SU-DHL-6 (cell line): ENCODE data around the gene UBE3B.
A peak's percentile ranks its signal among the peaks of the same experiment; 100 is the strongest.
"Not testable (repeated sequence)": the region's sequence is repeated elsewhere in the genome, so short reads cannot be mapped to it uniquely, and the experiment has no call there.

ENCODE experiments used
- H2AFZ ChIP-seq: fragments of 200-600 bp; sonication (generic); 2 replicates; pipeline ENCODE4 v1.6.1; 2014; ENCODE audit warnings: low read depth, mild to moderate bottlenecking, moderate library complexity, mixed read lengths, antibody characterized with exemption, low read length; ENCODE audit not compliant: severe bottlenecking
- H3F3A ChIP-seq: fragments of 200-600 bp; shearing (Covaris generic); 2 replicates; pipeline ENCODE4 v1.6.0; 2016; ENCODE audit warnings: antibody characterized with exemption, mild to moderate bottlenecking; ENCODE audit not compliant: insufficient read depth
- H3K27ac ChIP-seq: fragments of 200-600 bp; sonication (generic); 2 replicates; pipeline ENCODE4 v1.5.1; 2016; ENCODE audit warnings: low read depth, mild to moderate bottlenecking, low read length, moderate library complexity, mixed read lengths
- H3K27me3 ChIP-seq: fragments of 200-600 bp; sonication (generic), shearing (Covaris generic); 2 replicates; pipeline ENCODE4 v1.6.0; 2014; ENCODE audit warnings: mild to moderate bottlenecking, low read length
- H3K36me3 ChIP-seq: fragments of 200-600 bp; sonication (generic); 2 replicates; pipeline ENCODE4 v1.6.1; 2014; ENCODE audit warnings: mild to moderate bottlenecking, low read length, mixed read lengths
- H3K4me2 ChIP-seq: fragments of 300-600, 200-600 bp; shearing (Covaris generic), sonication (generic); 2 replicates; pipeline ENCODE4 v1.6.0; 2014; ENCODE audit warnings: low read length, low read depth, mild to moderate bottlenecking; ENCODE audit not compliant: poor library complexity, severe bottlenecking
- H3K4me3 ChIP-seq: fragments of 200-600 bp; sonication (generic); 2 replicates; pipeline ENCODE4 v1.5.1; 2014; ENCODE audit warnings: antibody characterized with exemption, low read length, mild to moderate bottlenecking, mixed read lengths; ENCODE audit not compliant: insufficient read depth, poor library complexity, severe bottlenecking
- H3K79me2 ChIP-seq: fragments of 200-600 bp; sonication (generic); 2 replicates; pipeline ENCODE4 v1.6.1; 2014; ENCODE audit warnings: mild to moderate bottlenecking, low read length, moderate library complexity; ENCODE audit not compliant: insufficient read depth
- H3K9ac ChIP-seq: fragments of 200-600 bp; sonication (generic); 2 replicates; pipeline ENCODE4 v1.7.0; 2014; ENCODE audit warnings: mild to moderate bottlenecking, low read length
- H3K9me2 ChIP-seq: fragments of 200-600 bp; sonication (generic); replicated peaks from 2 replicates; pipeline ENCODE4 v1.6.1; 2014; ENCODE audit warnings: low read length; ENCODE audit not compliant: insufficient read depth
- H3K9me3 ChIP-seq: fragments of 200-600 bp; sonication (generic); 2 replicates; pipeline ENCODE4 v1.6.1; 2014; ENCODE audit warnings: low read length, mixed read lengths; ENCODE audit not compliant: insufficient read depth
- H4K20me1 ChIP-seq: fragments of 200-600 bp; sonication (generic); 2 replicates; pipeline ENCODE4 v1.6.1; 2014; ENCODE audit warnings: low read depth, mild to moderate bottlenecking, antibody characterized with exemption, low read length, moderate library complexity, mixed read lengths
- CTCF ChIP-seq: fragments of 200-600 bp; sonication (generic); IDR thresholded peaks from one replicate; pipeline ENCODE4 v1.5.1; 2017; ENCODE audit warnings: antibody characterized with exemption, mild to moderate bottlenecking, low read length, moderate library complexity; ENCODE audit not compliant: insufficient read depth, poor library complexity, severe bottlenecking
- EZH2phosphoT487 ChIP-seq: fragments of 200-600 bp; sonication (generic), shearing (Covaris generic); conservative IDR thresholded peaks from 2 replicates; pipeline ENCODE4 v1.6.1; 2018; ENCODE audit warnings: mild to moderate bottlenecking, antibody characterized with exemption, low read length, moderate library complexity, mixed read lengths

The UBE3B gene

GRCh38 chr12:109473006-109473405 lies 4.4 kb upstream of the UBE3B start:
- no peaks in the 10 kb centered on the region for H3K9me3 ChIP-seq
- no peaks in the 10 kb centered on the region for H3F3A ChIP-seq
- no peak overlapping the region for H2AFZ ChIP-seq
- no peak overlapping the region for H3K4me3 ChIP-seq
- H3K79me2 ChIP-seq, result peaks cover 78% of the 10 kb centered on the region
- H4K20me1 ChIP-seq, result no peaks in the 10 kb centered on the region
- H3K27me3 ChIP-seq, result no peaks in the 10 kb centered on the region
- H3K9ac ChIP-seq, result no peak overlapping the region
- no peak overlapping the region for H3K27ac ChIP-seq
- H3K9me2 ChIP-seq, result no peaks in the 10 kb centered on the region
- no peak overlapping the region for H3K4me2 ChIP-seq
- TF ChIP-seq CTCF (no peak), EZH2phosphoT487 (no peak)
- no peaks in the 10 kb centered on the region for H3K36me3 ChIP-seq

DNA sequence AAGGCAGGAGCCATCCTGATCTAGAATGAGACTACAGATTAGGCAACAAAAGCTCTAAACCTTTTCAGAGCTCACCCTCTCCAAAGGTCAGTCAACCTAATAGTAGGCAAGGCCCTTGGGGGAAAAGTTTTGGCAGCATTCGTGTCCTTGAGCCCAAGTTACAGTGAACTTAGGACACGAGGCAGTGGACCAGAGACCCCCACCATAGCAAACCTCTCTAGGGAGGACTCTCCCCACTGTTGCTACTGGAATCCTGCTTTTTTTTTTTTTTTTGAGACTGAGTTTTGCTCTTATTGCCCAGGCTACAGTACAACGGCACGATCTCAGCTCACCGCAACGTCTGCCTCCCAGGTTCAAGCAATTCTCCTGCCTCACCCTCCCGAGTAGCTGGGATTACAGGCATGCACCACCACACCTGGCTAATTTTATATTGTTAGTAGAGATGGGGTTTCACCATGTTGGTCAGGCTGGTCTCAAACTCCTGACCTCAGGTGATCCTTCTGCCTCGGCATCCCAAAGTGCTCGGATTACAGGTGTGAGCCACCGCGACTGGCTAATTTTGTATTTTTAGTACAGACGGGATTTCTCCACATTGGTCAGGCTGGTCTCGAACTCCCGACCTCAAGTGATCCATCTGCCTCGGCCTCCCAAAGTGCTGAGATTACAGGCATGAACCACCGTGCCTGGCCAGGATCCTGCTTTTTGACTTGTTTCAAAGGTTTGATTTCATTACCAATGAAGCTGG lies 3.7 kb upstream of the UBE3B start:
- H3K4me2 ChIP-seq, H3K9me2 ChIP-seq, H3K27ac ChIP-seq, H3K27me3 ChIP-seq, H2AFZ ChIP-seq, H3K9ac ChIP-seq, H3K36me3 ChIP-seq, H3K9me3 ChIP-seq, H3K4me3 ChIP-seq, H3F3A ChIP-seq, H4K20me1 ChIP-seq: not testable (repeated sequence)
- peaks cover 85% of the 10 kb centered on the region for H3K79me2 ChIP-seq

GRCh38 chr12:109475121-109475520 lies 2.3 kb upstream of the UBE3B start:
- H4K20me1 ChIP-seq, result no peaks in the 10 kb centered on the region
- no peaks in the 10 kb centered on the region for H3F3A ChIP-seq
- no peak overlapping the region for H3K27ac ChIP-seq

DNA sequence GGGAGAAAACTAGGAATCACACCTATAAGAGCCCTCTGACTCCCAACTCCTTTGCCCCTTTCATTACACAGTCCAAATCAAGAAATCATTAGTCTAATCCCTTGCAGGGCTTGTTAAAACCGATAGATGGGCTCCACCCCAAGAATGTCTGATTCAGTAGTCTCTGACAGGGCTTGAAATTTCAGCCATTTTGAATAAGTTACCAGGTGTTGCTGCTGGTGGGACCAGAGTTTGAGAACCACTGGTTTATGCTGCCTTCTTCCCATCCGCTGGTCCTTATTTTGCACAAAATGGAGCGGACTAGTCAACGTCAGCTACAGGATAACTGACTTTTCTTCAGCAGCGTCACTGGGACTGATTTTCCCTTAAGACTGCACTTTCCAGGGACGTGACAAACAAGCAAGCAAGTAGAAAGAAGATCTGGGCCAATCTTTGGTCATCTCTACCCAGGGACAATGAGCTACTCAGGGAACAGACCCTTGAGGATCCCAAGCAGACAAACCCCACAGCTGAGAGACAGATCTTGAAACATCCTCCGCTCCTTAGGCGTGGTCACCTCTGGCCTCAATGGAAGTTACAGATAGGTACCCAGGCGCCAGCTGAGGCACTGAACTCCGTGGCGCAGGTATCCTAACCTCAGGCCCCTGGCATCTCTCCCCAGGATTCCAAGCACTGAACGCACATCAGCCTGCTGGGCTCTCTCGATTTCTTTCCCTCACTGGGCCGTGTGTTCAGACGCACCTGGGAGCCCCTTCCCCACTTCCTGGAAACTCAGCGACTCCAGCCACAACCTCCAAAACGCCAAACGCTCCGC lies 1.2 kb upstream of the UBE3B start:
- H3K27ac ChIP-seq, result no peak overlapping the region
- H3K4me2 ChIP-seq, result peak overlapping the region; percentile 95
- H3K9me2 ChIP-seq, result no peaks in the 10 kb centered on the region
- peak overlapping the region; percentile 80 for H3K9ac ChIP-seq
- H3F3A ChIP-seq, result no peaks in the 10 kb centered on the region
- H3K79me2 ChIP-seq, result peaks cover 72% of the 10 kb centered on the region
- no peak for TF ChIP-seq CTCF
- TF ChIP-seq EZH2phosphoT487, result no peak
- no peak overlapping the region for H2AFZ ChIP-seq
- no peaks in the 10 kb centered on the region for H3K9me3 ChIP-seq
- no peaks in the 10 kb centered on the region for H3K27me3 ChIP-seq
- H4K20me1 ChIP-seq, result no peaks in the 10 kb centered on the region
- no peaks in the 10 kb centered on the region for H3K36me3 ChIP-seq
- peak overlapping the region; percentile 77 for H3K4me3 ChIP-seq

More at GRCh38 chr12:109475121-109475520, 2.3 kb upstream of the UBE3B start:
- no peaks in the 10 kb centered on the region for H3K9me3 ChIP-seq
- no peak overlapping the region for H2AFZ ChIP-seq
- TF ChIP-seq EZH2phosphoT487, result no peak
- H3K27me3 ChIP-seq, result no peaks in the 10 kb centered on the region
- no peak overlapping the region for H3K4me2 ChIP-seq
- no peaks in the 10 kb centered on the region for H3K9me2 ChIP-seq
- no peaks in the 10 kb centered on the region for H3K36me3 ChIP-seq
- no peak overlapping the region for H3K9ac ChIP-seq
- no peak overlapping the region for H3K4me3 ChIP-seq
- peaks cover 83% of the 10 kb centered on the region for H3K79me2 ChIP-seq
